Hematopoietic multipotent progenitor cell (in vitro differentiated cells): ENCODE results near the gene PALS2. TPM values are rescaled to one million over a fixed set of nuclear protein-coding genes. Genes with fewer than 3 reads are reported as not detected.

Experiments used
- DNase-seq, 3 donors: peaks; one replicate each; pipeline ENCODE4 v3.0.0-alpha.2; 2011 to 2015; ENCODE audit warnings: low read depth in 2 of 3, low spot score in 2 of 3
- total RNA-seq: library from RNA; depleted of rRNA; stranded (reverse); fragments of >200 nt; gene quantifications from one replicate; pipeline ENCODE4 v1.2.3, GENCODE V29; 2012

PALS2 gene
- total RNA-seq, result 7.5 TPM

GRCh38 chr7:24572997-24573553, at the start of gene PALS2:
TSS of gene PALS2 (plus strand) at chr7:24573452. CDS start at chr7:24623668, 50,216 bp downstream.
- peak; percentile 68 to 79 (median 77) for DNase-seq

- DNase-seq, result no peak
These were observed 42.0 kb upstream of the PALS2 start for GRCh38 chr7:24531255-24531654.

GRCh38 chr7:24536682-24537081, 36.6 kb upstream of the PALS2 start:
- peak in 1 of 3 donors; percentile 5 for DNase-seq

GRCh38 chr7:24540956-24541355, 32.3 kb upstream of the PALS2 start:
- no peak for DNase-seq

GRCh38 chr7:24545215-24545614, 28.0 kb upstream of the PALS2 start:
- DNase-seq, result no peak

GRCh38 chr7:24548390-24548789, 24.9 kb upstream of the PALS2 start:
- no peak for DNase-seq

- DNase-seq, result no peak
These were observed 23.3 kb upstream of the PALS2 start for GRCh38 chr7:24549991-24550390.

- DNase-seq, result no peak
These were observed 18.1 kb upstream of the PALS2 start for GRCh38 chr7:24555184-24555583.

GRCh38 chr7:24555719-24556118, 17.5 kb upstream of the PALS2 start:
- no peak for DNase-seq

GRCh38 chr7:24560772-24561171, 12.5 kb upstream of the PALS2 start:
- DNase-seq, result no peak

- DNase-seq, result no peak
These were observed 7.0 kb upstream of the PALS2 start for GRCh38 chr7:24566274-24566673.

- DNase-seq, result no peak
These were observed 2.3 kb upstream of the PALS2 start for GRCh38 chr7:24570983-24571382.

- no peak for DNase-seq
These were observed 1.2 kb upstream of the PALS2 start for GRCh38 chr7:24572016-24572392.

GRCh38 chr7:24572393-24572996, 757 bp upstream of the PALS2 start:
- DNase-seq, result peak in 2 of 3 donors; percentile 18 to 27

- peak in 2 of 3 donors; percentile 31 to 40 for DNase-seq
These were observed 494 bp downstream of the PALS2 start for GRCh38 chr7:24573554-24574338.

- no peak for DNase-seq
These were observed 1.1 kb downstream of the PALS2 start for GRCh38 chr7:24574386-24574785.

GRCh38 chr7:24574950-24575349, 1.7 kb downstream of the PALS2 start:
- DNase-seq, result no peak

- peak in 2 of 3 donors; percentile 51 to 62 for DNase-seq
These were observed 3.1 kb downstream of the PALS2 start for GRCh38 chr7:24576171-24577025.

- no peak for DNase-seq
These were observed 4.8 kb downstream of the PALS2 start for GRCh38 chr7:24578052-24578451.

- no peak for DNase-seq
These were observed 7.2 kb downstream of the PALS2 start for GRCh38 chr7:24580283-24580946.
